ENCODE measurements around the gene SDK1. TPM values are rescaled to one million over a fixed set of nuclear protein-coding genes. Genes with fewer than 3 reads are reported as not detected.

SDK1 gene
- total and polyA plus RNA-seq, 2 experiments from 2014 or later, result not detected

- no peak overlapping the region for H3K9ac ChIP-seq
- H3K27ac ChIP-seq, result no peak overlapping the region
- H2AFZ ChIP-seq, result no peak overlapping the region
- H3K27me3 ChIP-seq (replicated peaks; ENCODE audit: insufficient read depth), result no peaks in the 10 kb centered on the region
- H3K4me1 ChIP-seq (ENCODE audit: insufficient read depth), result no peaks in the 10 kb centered on the region
- no peak for DNase-seq
- no peak for TF ChIP-seq EZH2 (IDR thresholded peaks at IDR 0.05; ENCODE audit: insufficient read depth, poor library complexity, severe bottlenecking)
- no peak for TF ChIP-seq EZH2phosphoT487 (IDR thresholded peaks at IDR 0.05; ENCODE audit: insufficient read depth, low read depth)
- no peak overlapping the region for H3K4me2 ChIP-seq (ENCODE audit: unreplicated experiment)
- H3F3A ChIP-seq (ENCODE audit: insufficient read depth), result no peaks in the 10 kb centered on the region
- no peaks in the 10 kb centered on the region for H3K9me2 ChIP-seq (ENCODE audit: insufficient read depth)
- no peaks in the 10 kb centered on the region for H3K9me3 ChIP-seq (ENCODE audit: low read depth)
- no peak overlapping the region for H3K4me3 ChIP-seq
- H3K79me2 ChIP-seq (ENCODE audit: insufficient read depth), result no peaks in the 10 kb centered on the region
- WGBS, 2 experiments (ENCODE audit: low coverage in 1 of 2, low lambda C conversion rate in 2 of 2, missing lambda C conversion rate in 2 of 2), result 15 to 21% methylated on average over 10 of the region's 10 CpGs
- no peaks in the 10 kb centered on the region for H3K36me3 ChIP-seq (ENCODE audit: low read depth)
- in situ Hi-C loops (cut with MboI), result no loop called here
- H4K20me1 ChIP-seq (ENCODE audit: insufficient read depth), result no peaks in the 10 kb centered on the region
Observed at GRCh38 chr7:3682028-3682710, 381.1 kb downstream of the SDK1 start.

DNA sequence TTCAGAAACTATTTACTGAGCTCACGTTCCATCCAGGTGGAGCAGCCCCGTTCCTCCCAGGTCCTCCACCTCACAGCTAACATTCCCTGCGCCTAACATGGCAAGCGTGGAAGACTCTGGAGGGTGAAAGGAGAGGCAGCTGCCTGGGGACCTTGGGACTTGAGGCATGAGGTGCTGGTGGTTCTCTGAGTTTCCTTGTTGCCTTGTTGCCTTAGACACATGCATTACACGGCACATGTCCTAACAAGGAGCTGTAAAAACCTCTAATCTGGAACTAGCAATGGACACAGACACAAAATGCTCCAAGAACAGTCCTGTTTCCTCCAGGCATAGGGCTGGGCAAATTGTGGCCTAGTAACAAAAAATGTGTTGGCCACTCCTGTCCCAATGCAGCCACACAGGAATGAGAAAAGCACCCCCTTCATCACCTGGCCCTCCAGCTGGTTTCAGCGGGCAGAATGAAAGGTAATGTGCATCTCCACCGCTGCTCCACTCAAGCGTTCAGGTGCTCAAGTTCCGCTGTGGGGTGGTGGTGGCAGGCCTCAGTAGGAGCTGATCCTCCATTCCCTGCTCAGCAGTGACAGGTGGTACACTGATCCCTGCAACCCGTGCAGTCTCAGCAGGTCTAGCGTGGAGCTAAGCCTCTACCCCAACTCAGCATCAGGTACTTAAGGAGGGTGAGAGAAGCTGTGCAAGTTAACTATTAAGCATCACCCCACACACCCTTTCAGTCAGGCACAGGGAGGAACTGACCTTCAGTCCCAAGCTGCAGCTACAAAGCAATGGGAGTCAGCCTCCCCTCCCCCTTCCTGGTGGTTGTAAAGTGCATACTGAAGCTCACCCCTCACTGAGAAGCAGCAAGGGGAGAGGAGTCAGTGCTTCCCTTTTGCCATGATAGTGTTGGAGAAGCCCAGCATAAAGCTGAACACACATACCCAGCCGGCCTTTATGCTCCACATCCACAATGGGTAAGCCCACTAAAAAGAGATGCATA lies 382.8 kb downstream of the SDK1 start:
- in situ Hi-C loops (cut with MboI), result no loop called here
- no peaks in the 10 kb centered on the region for H3K36me3 ChIP-seq (ENCODE audit: low read depth)
- DNase-seq, result no peak

DNA sequence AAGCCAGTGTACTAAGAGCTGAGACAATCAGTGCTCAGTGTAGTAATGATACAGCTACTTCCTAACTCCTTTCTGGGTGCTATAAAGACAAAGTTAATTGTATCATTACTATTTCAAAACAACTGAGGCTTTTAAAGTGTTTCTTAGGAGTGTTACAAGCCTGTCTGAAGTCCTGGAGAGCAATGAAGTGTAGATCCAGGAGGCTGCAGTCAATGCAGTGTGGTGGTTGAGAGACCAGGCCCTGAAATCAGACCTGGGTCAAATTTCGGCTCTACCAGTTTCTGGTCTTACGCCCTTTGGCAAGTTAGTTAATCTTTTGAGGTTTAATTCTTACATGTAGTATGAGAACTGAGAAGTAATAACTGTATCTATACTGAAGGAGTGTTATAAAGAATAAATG lies 387.0 kb downstream of the SDK1 start:
- no peaks in the 10 kb centered on the region for H3K9me2 ChIP-seq (ENCODE audit: insufficient read depth)
- H3F3A ChIP-seq (ENCODE audit: insufficient read depth), result no peaks in the 10 kb centered on the region
- in situ Hi-C loops (cut with MboI), result no loop called here
- H3K36me3 ChIP-seq (ENCODE audit: low read depth), result no peaks in the 10 kb centered on the region
- no peaks in the 10 kb centered on the region for H3K9me3 ChIP-seq (ENCODE audit: low read depth)
- TF ChIP-seq EZH2phosphoT487 (IDR thresholded peaks at IDR 0.05; ENCODE audit: insufficient read depth, low read depth), result no peak
- no peak for TF ChIP-seq EZH2 (IDR thresholded peaks at IDR 0.05; ENCODE audit: insufficient read depth, poor library complexity, severe bottlenecking)
- no peak overlapping the region for H2AFZ ChIP-seq
- no peak overlapping the region for H3K27ac ChIP-seq
- H4K20me1 ChIP-seq (ENCODE audit: insufficient read depth), result no peaks in the 10 kb centered on the region
- WGBS, 2 experiments (ENCODE audit: low coverage in 1 of 2, low lambda C conversion rate in 2 of 2, missing lambda C conversion rate in 2 of 2), result 59% methylated on average over 2 of the region's 2 CpGs
- no peak overlapping the region for H3K4me2 ChIP-seq (ENCODE audit: unreplicated experiment)
- no peaks in the 10 kb centered on the region for H3K27me3 ChIP-seq (replicated peaks; ENCODE audit: insufficient read depth)
- no peaks in the 10 kb centered on the region for H3K79me2 ChIP-seq (ENCODE audit: insufficient read depth)
- no peak overlapping the region for H3K9ac ChIP-seq
- no peaks in the 10 kb centered on the region for H3K4me1 ChIP-seq (ENCODE audit: insufficient read depth)
- H3K4me3 ChIP-seq, result no peak overlapping the region
- DNase-seq, result no peak

More for the DNA sequence above, 382.8 kb downstream of the SDK1 start:
- Histone ChIP-seq H3K4me2 (ENCODE audit: unreplicated experiment) (no peak overlapping the region), H2AFZ (no peak overlapping the region), H4K20me1 (ENCODE audit: insufficient read depth) (no peaks in the 10 kb centered on the region), H3K27me3 (replicated peaks; ENCODE audit: insufficient read depth) (no peaks in the 10 kb centered on the region), H3K9me2 (ENCODE audit: insufficient read depth) (no peaks in the 10 kb centered on the region), H3K79me2 (ENCODE audit: insufficient read depth) (no peaks in the 10 kb centered on the region), H3K27ac (no peak overlapping the region), H3K4me3 (no peak overlapping the region), H3K4me1 (ENCODE audit: insufficient read depth) (no peaks in the 10 kb centered on the region), H3F3A (ENCODE audit: insufficient read depth) (no peaks in the 10 kb centered on the region), H3K9me3 (ENCODE audit: low read depth) (no peaks in the 10 kb centered on the region), H3K9ac (no peak overlapping the region)
- no peak for TF ChIP-seq EZH2 (IDR thresholded peaks at IDR 0.05; ENCODE audit: insufficient read depth, poor library complexity, severe bottlenecking)
- TF ChIP-seq EZH2phosphoT487 (IDR thresholded peaks at IDR 0.05; ENCODE audit: insufficient read depth, low read depth), result no peak
- WGBS, 2 experiments (ENCODE audit: low coverage in 1 of 2, low lambda C conversion rate in 2 of 2, missing lambda C conversion rate in 2 of 2), result 49 to 56% methylated on average over 12 of the region's 12 CpGs

- Histone ChIP-seq H3K9ac (no peak overlapping the region), H3K27ac (no peak overlapping the region), H2AFZ (no peak overlapping the region), H3K79me2 (ENCODE audit: insufficient read depth) (no peaks in the 10 kb centered on the region), H3K27me3 (replicated peaks; ENCODE audit: insufficient read depth) (no peaks in the 10 kb centered on the region), H3K4me2 (ENCODE audit: unreplicated experiment) (no peak overlapping the region), H4K20me1 (ENCODE audit: insufficient read depth) (no peaks in the 10 kb centered on the region), H3F3A (ENCODE audit: insufficient read depth) (no peaks in the 10 kb centered on the region), H3K9me3 (ENCODE audit: low read depth) (no peaks in the 10 kb centered on the region), H3K4me1 (ENCODE audit: insufficient read depth) (no peaks in the 10 kb centered on the region), H3K4me3 (no peak overlapping the region), H3K36me3 (ENCODE audit: low read depth) (no peaks in the 10 kb centered on the region), H3K9me2 (ENCODE audit: insufficient read depth) (no peaks in the 10 kb centered on the region)
- no peak for DNase-seq
- 36 to 38% methylated on average over 3 of the region's 3 CpGs for WGBS, 2 experiments (ENCODE audit: low coverage in 1 of 2, low lambda C conversion rate in 2 of 2, missing lambda C conversion rate in 2 of 2)
- no peak for TF ChIP-seq EZH2 (IDR thresholded peaks at IDR 0.05; ENCODE audit: insufficient read depth, poor library complexity, severe bottlenecking)
- TF ChIP-seq EZH2phosphoT487 (IDR thresholded peaks at IDR 0.05; ENCODE audit: insufficient read depth, low read depth), result no peak
- in situ Hi-C loops (cut with MboI), result no loop called here
Observed at GRCh38 chr7:3688842-3689241, 387.8 kb downstream of the SDK1 start.

Data from GM23248 (cell line).